ENCODE results near the gene ENTPD8.

DNA sequence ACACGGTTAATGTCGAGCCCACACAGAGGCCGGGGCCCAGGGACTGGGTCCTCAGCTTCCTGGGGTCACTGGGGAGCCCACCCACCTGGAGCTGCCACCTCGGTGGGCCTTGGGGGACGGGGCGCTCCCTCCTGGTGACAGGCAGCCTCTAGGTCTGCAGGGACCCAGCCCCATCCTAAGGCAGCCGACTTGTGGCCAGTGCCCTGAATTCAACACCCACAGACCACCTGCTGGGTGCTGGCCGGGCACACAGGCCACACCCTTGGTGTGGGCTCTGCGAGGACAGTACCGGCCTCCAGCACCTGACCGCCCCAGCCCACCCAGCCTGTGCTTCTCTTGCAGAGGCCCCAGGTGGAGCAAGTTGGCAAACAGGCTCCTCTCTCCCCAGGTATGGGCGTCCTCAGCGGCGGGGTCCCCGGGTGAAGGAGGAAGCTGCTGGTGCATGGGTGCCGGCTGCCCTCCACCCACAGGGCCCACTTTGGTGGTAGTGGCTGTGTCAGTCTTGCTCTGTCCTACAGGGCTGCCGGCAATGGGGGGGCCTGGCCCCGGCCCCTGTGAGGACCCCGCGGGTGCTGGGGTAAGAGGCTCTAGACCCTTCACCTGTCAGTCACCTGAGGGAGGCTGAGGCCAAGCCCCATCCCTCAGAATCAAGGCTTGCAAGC, 8.3 kb downstream of the ENTPD8 start:
- TF ChIP-seq CTCF (conservative IDR thresholded peaks at IDR 0.05 in 1 of 2, IDR thresholded peaks at IDR 0.05 in 1 of 2; ENCODE audit: extremely low read depth in 1 of 2, insufficient read depth in 1 of 2, low read depth in 1 of 2, low read length in 2 of 2) (no peak), EZH2 (IDR thresholded peaks at IDR 0.05; ENCODE audit: borderline replicate concordance, low read length) (no peak)
